ENCODE measurements around the gene GNAL. TPM values are rescaled to one million over a fixed set of nuclear protein-coding genes. Genes with fewer than 3 reads are reported as not detected.
A peak's percentile ranks its signal among the peaks of the same experiment; 100 is the strongest.

GNAL gene
- total RNA-seq, 1 experiment from 2014 or later: 24.0 TPM

- H3K4me3 Mint-ChIP-seq: peak overlapping the region; percentile 16 to 23
- H3K4me1 Mint-ChIP-seq: peaks cover 38 to 39% of the 10 kb centered on the region in 2 experiments
- H3K9ac ChIP-seq (ENCODE audit: extremely low read depth, insufficient read length, low read length): peak overlapping the region; percentile 5
Measured at GRCh38 chr18:11857177-11857887, 168.3 kb downstream of the GNAL start.

More at GRCh38 chr18:11857177-11857887, 168.3 kb downstream of the GNAL start:
- no peaks in the 10 kb centered on the region for H4K20me1 ChIP-seq (ENCODE audit: control insufficient read depth, insufficient read depth, insufficient read length)
- no peak overlapping the region for H3K4ac ChIP-seq (ENCODE audit: low read depth, low read length)
- H2AFZ ChIP-seq (ENCODE audit: low read length): no peak overlapping the region
- peak overlapping the region; percentile 1 for H3K18ac ChIP-seq (ENCODE audit: insufficient read length, low read depth, low read length)
- no peak overlapping the region for H3T11ph ChIP-seq (ENCODE audit: low read length)
- no CpG with 5 or more reads among the region's 11 CpGs for WGBS (ENCODE audit: extremely low coverage, insufficient read length, low lambda C conversion rate)
- H3K23me2 ChIP-seq (ENCODE audit: insufficient read length, low read depth, low read length, poor library complexity, severe bottlenecking): no peaks in the 10 kb centered on the region
- no peak overlapping the region for H2AK5ac ChIP-seq (ENCODE audit: insufficient read length, low read length)
- no peak overlapping the region for H3K23ac ChIP-seq (ENCODE audit: insufficient read length, low read depth, low read length)
- no peaks in the 10 kb centered on the region for H3K79me1 ChIP-seq (ENCODE audit: insufficient read depth, low read depth, low read length, poor library complexity, severe bottlenecking)
- no peak overlapping the region for H3K4me2 ChIP-seq (ENCODE audit: insufficient read depth, insufficient read length, low read length)
- H3K27me3 ChIP-seq (ENCODE audit: insufficient read depth, low read length): no peaks in the 10 kb centered on the region
- no peak overlapping the region for H2BK120ac ChIP-seq (ENCODE audit: low read depth, low read length, poor library complexity, severe bottlenecking)
- Mint-ChIP-seq H3K27me3 (ENCODE audit: low read depth) (no peaks in the 10 kb centered on the region), H3K27ac (peak overlapping the region; percentile 60 to 98 (median 96)), H3K36me3 (ENCODE audit: insufficient read depth in 1 of 3, low read depth in 3 of 3) (peaks cover 0 to 2% (median 0%) of the 10 kb centered on the region in 3 experiments; a peak in 2 of 7 replicates), H3K9me3 (no peaks in the 10 kb centered on the region)
- peak; percentile 61 for DNase-seq
- H4K5ac ChIP-seq (ENCODE audit: insufficient read length, low read depth, low read length): no peak overlapping the region
- H2BK12ac ChIP-seq (ENCODE audit: insufficient read length, low read depth, low read length): no peak overlapping the region
- no peak overlapping the region for H3K56ac ChIP-seq (ENCODE audit: insufficient read length, low read depth, low read length)
- no peak overlapping the region for H2BK20ac ChIP-seq (ENCODE audit: low read depth, low read length, poor library complexity, severe bottlenecking)
- H2BK5ac ChIP-seq (ENCODE audit: insufficient read length, low read length): no peak overlapping the region
- H4K8ac ChIP-seq (replicated peaks; ENCODE audit: insufficient read length, low read depth, low read length): no peak overlapping the region
- H3K27ac ChIP-seq (ENCODE audit: insufficient read length, low read depth, low read length): peak overlapping the region; percentile 1
- no peak overlapping the region for H4K91ac ChIP-seq (ENCODE audit: insufficient read length, low read depth, low read length)
- no peak overlapping the region for H2BK15ac ChIP-seq (ENCODE audit: low read depth, low read length)
- peaks cover 5% of the 10 kb centered on the region; the same call in 1 of the 2 replicates for H3K4me1 ChIP-seq (ENCODE audit: insufficient read depth, low read length)
- H3K9me3 ChIP-seq (ENCODE audit: control insufficient read depth, low read depth, low read length): no peaks in the 10 kb centered on the region
- TF ChIP-seq CTCF (conservative IDR thresholded peaks at IDR 0.05): no peak
- H3K14ac ChIP-seq (ENCODE audit: insufficient read depth, low read length): peak overlapping the region; percentile 16; the same call in 1 of the 2 replicates
- H3K79me2 ChIP-seq (ENCODE audit: insufficient read depth, low read length): peaks cover 8% of the 10 kb centered on the region; the same call in 1 of the 2 replicates
